HG03520 (cell line): ENCODE data around the gene ARHGDIA.
A peak's percentile ranks its signal among the peaks of the same experiment; 100 is the strongest.

Experiments
- ATAC-seq: cut with Tn5 transposase; IDR thresholded peaks from one replicate; pipeline ENCODE4 v1.9.1; 2021; ENCODE audit warnings: mild to moderate bottlenecking, moderate library complexity; ENCODE audit not compliant: unreplicated experiment

The ARHGDIA gene

GRCh38 chr17:81865733-81866439 is 5.3 kb downstream of the ARHGDIA start:
- no peak for ATAC-seq

GRCh38 chr17:81865358-81865732 is 5.8 kb downstream of the ARHGDIA start:
- no peak for ATAC-seq

DNA sequence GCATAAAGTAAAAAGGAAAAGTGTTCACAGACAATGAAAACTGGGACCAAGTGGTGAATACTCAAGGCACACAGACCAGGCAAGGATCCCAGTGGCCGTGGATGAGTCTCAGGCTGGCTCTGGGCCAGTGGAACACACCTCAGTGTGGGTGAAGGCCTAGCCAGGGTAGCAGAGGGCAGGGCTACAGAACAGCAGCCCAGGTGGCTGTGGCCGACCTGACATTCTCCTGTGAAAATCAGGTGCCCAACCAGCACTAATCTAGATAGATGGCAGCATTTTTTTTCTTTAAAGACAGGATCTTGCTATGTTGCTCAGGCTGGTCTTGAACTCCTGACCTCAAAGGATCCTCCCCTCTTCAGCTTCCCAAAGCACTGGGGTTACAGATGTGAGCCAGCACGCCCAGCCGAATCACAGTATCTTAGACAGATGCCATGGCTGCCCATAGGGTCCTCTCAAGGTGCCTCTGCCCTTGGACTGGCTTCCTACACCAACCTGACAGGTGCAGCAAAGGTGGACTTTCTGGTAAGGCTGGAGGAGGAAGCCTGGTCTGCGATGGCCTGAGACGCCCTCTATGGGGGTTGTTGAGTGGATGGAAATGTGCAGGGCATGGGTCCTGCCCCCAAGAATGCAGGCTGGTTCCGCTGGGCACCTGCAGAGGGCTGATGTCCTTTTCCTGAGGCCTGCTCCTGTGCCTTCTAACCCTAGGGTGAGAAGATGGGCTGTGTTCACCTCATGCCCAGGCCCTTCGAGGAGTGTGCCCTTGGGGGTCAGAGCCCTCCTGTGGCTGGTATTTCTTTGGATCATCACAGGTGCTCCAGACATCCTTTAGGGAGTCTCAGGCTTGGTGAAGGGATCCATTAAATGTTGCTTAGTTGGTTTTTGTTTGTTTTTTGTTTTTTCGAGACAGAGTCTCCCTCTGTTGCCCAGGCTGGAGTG is 7.0 kb downstream of the ARHGDIA start:
- no peak for ATAC-seq

GRCh38 chr17:81863123-81863675 is 7.9 kb downstream of the ARHGDIA start:
- no peak for ATAC-seq

GRCh38 chr17:81860756-81861568 is 10.2 kb downstream of the ARHGDIA start:
- ATAC-seq = peak; percentile 78

DNA sequence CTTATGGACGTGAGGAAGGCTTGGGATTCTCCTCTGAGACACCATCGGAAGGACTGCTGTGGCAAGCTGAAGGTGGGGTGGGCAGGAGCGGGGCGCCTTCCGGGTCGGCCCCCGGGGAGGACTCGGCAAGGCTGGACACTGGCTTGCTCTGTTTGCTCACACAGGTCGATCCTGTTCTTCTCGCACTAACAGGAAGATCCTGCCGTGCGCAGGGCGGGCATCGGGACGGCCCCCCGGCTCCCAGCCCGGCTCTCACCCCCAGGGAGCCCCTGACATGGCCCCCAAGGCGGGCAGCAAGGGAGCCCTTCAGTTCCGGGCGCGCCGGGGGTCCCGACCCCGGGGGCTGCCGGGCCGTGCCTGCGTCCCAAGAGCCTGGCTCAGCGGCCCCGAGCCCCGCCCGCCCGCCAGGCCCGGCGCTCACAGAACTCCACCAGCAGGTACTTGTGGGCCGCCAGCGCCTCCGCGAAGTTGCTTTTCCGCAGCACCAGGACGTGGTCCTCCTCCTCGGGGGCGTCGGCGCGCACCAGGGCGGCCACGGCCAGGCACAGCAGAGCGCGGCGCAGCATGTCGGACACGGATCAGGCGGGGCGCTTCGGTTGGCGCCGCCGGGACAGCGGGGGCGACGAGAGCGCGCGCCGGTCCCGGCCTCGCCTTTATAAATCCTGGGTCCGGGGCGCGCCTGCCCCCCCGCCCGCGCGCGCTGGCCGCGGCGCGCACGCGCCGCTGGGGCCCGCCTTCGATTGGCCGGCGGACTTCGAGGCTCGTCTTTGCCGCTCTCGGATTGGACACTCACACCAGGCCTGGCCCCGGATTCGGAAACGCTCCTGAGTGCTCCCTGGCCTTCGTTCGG is 11.0 kb downstream of the ARHGDIA start, which contains the start of gene P4HB:
Gene P4HB (minus strand): TSS at position 630 of the 850 bp plus-strand sequence. CDS start 64 bp downstream, at position 566.
- ATAC-seq = no peak

DNA sequence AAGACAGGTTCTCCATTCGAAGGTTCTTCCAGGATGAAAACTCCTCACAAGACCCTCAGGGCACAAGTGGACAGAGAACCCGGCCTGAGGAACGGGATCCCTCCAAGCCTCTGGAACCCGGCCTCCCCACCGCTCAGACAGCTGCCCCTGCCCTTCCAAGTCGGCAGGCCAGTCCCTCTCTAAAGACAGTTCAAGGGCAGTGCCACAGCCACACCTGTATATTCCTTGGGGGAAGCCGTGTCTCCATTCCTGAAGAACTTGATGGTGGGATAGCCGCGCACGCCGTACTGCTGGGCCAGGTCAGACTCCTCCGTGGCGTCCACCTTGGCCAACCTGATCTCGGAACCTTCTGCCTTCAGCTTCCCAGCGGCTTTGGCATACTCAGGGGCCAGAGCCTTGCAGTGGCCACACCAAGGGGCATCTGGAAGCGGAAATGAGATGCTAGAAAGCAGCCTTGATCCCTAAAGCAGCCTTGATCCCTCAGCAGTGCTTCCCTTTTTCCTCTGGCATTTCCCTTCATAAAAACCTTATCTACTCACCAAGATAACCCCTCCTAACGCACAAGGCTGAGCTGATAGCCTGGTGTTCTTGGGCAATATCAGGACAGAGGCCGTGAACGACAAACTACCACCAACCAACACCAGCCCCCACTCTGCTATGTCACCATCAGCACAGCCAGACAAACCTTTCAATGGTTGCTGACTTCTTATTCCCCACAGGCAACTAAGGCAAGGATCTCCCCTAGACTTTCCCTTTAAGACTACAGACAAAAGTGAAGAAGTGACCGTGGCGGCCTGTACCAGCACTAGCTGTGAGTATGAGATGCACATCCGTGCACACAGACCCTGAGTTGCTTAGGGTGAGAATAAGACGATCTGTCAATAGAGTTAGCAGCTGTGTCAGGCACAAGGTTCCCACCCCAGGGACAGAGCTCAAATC is 11.9 kb downstream of the ARHGDIA start:
- no peak for ATAC-seq

GRCh38 chr17:81858170-81858966 is 12.8 kb downstream of the ARHGDIA start:
- ATAC-seq = no peak

- no peak for ATAC-seq
Measured at GRCh38 chr17:81854974-81855774, 16.0 kb downstream of the ARHGDIA start.

DNA sequence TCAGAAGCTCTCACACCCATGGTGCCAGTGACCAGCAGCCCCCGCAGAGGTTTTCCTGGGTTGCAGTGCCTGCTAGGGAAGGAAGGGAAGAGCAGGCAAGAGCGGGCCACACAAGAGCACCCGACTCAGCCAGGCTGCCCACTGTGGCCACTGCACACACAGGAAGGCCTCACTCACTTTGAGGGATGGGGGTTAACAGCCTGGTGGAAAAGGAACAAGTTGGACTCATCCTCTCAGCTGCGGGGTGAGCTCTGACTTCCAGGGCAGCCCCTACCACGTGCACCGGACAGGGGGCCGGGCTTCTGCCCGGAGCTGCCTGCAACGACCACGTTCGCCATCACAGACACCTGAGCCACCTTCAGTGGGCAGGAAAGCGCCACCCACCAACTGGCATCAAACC is 18.9 kb downstream of the ARHGDIA start:
- no peak for ATAC-seq

GRCh38 chr17:81851423-81851822 is 19.7 kb downstream of the ARHGDIA start:
- ATAC-seq = no peak

DNA sequence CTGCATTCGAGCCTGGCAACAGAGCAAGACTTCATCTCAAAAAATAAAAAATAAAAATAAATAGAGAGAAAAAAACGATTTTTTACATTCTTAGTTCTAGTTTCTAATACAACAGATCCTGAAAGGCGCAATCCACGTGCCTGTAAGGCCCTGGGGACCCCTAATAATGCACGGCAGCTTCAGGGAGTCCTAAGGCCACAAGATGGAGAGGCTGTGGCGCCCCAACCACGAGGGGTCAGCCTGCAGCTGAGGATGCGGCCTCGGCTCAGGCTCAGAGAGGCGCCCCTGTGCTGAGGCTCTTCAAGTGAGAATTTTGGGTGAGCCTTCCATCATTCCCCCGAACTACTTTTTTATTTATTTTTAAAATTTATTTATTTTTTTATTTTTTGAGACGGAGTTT is 21.7 kb downstream of the ARHGDIA start:
- ATAC-seq = no peak

DNA sequence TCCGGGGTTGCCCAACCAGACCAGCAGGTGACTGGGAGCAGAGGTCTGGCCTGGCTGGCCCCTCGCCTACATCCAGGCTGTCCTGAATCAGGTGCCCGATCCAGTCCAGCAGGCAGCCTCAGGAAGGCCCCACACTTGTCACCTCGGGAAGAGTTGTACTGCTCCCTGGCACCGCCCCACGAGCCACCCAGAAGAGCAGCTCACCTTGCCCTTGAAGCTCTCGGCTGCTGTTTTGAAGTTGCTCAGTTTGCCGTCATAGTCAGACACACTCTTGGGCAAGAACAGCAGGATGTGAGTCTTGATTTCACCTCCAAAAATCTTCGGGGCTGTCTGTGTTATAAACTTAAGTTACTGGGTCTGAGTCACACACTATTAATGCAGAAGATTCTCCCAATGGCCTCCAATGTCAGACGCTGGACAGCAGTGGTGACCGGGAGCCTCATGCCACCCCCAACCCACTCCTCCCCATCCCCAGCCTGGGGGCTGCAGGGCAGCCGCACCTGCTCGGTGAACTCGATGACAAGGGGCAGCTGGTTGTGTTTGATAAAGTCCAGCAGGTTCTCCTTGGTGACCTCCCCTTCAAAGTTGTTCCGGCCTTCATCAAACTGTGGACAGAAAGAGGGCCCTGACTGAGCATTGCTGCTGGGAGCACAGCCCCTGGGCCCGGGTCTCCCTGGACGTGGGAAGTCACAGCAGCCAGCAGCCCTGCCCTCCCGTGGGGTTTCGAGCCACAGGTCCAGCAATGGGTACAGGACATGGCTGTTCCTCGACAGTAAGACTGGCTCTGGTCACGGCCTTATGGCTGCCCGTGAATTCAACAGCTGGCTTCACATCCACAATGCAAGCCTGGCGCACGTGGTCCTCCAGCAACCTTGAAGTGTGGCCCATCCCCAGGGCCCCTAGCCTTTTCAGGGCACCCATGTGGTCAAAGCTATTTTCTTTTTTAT is 24.1 kb downstream of the ARHGDIA start:
- no peak for ATAC-seq

DNA sequence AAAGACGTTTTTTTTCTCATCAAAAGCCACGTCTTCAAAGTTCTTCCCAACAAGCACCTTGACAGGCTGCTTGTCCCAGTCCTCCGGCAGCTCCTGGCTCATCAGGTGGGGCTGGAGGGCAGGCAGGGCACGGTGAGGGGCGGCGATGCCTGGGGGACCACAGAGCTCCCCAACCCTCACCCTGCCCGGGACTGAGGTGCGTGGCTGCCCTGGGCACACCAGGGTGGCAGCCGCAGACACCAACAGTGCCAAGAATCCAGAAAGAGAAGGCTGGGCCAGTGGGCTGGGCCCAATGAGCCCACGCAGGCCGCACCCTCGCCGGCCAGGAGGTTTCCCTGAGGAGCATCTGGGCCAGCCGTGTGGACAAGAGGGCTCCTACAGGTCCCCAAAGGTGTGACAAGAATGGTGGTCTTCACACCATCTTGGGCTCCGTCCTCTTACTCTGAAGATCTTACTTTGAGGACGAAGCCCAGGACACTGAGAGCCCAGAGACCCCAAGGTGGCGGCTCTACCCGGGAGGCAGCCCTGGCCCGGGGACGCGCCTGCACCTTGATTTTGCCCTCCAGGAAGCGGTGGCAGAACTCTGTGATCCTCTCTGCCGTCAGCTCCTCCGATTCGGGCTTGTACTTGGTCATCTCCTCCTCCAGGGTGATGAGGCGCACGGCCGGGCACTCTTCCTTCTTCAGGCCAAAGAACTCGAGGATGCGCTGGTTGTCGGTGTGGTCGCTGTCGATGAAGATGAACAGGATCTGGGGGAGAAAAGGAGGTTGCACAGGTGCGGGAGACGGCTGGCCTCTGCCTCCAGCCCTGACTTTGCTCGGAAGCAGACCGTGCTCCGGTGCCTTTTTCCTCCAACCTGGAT is 25.0 kb downstream of the ARHGDIA start:
- ATAC-seq = no peak

- ATAC-seq = no peak
Measured at GRCh38 chr17:81845361-81845760, 25.8 kb downstream of the ARHGDIA start.
